HepG2 (cell line): Measurements from ENCODE around the gene HCFC1R1. TPM values are rescaled to one million over a fixed set of nuclear protein-coding genes. Genes with fewer than 3 reads are reported as not detected.

Experiments
- CTCF ChIP-seq: sonication (generic); formaldehyde crosslinking; IDR thresholded peaks from 2 replicates; pipeline ENCODE4 v1.5.0; 2020; ENCODE audit warnings: mild to moderate bottlenecking, missing genetic modification reagents, moderate library complexity
- DBP ChIP-seq: sonication (generic); formaldehyde crosslinking; IDR thresholded peaks from 2 replicates; pipeline ENCODE4 v1.4.0; 2020; ENCODE audit warnings: missing genetic modification reagents; ENCODE audit errors: not compliant biosample characterization
- MTA1 ChIP-seq: sonication (generic); formaldehyde crosslinking; IDR thresholded peaks from 2 replicates; pipeline ENCODE4 v1.4.0; 2020; ENCODE audit warnings: missing genetic modification reagents, mild to moderate bottlenecking, borderline replicate concordance
- MXD4 ChIP-seq: IDR thresholded peaks from 2 replicates; pipeline ENCODE4 v1.6.1; 2016; ENCODE audit warnings: mild to moderate bottlenecking, missing biosample characterization, missing genetic modification reagents
- MZF1 ChIP-seq: sonication (generic); formaldehyde crosslinking; IDR thresholded peaks from 2 replicates; pipeline ENCODE4 v1.8.1; 2023; ENCODE audit warnings: mild to moderate bottlenecking, missing genetic modification reagents, borderline replicate concordance
- PLRG1 ChIP-seq: fragments of 450-650 bp; conservative IDR thresholded peaks from 2 replicates; pipeline ENCODE4 v1.6.1; 2016
- PLSCR1 ChIP-seq: sonication (generic); formaldehyde crosslinking; IDR thresholded peaks from 2 replicates; pipeline ENCODE4 v1.5.0; 2020; ENCODE audit warnings: missing genetic modification reagents, mild to moderate bottlenecking, borderline replicate concordance
- RELA ChIP-seq: sonication (generic); formaldehyde crosslinking; IDR thresholded peaks from 2 replicates; pipeline ENCODE4 v1.4.0; 2020; ENCODE audit warnings: missing genetic modification reagents
- SKI ChIP-seq: fragments of 450-650 bp; IDR thresholded peaks from one replicate; pipeline ENCODE4 v1.6.1; 2018; ENCODE audit warnings: mild to moderate bottlenecking; ENCODE audit not compliant: partially characterized antibody
- SOX5 ChIP-seq: IDR thresholded peaks from 2 replicates; pipeline ENCODE4 v1.6.1; 2016; ENCODE audit warnings: borderline replicate concordance
- TBX2 ChIP-seq: sonication (generic); formaldehyde crosslinking; IDR thresholded peaks from 2 replicates; pipeline ENCODE4 v1.5.0; 2020; ENCODE audit warnings: missing genetic modification reagents, mild to moderate bottlenecking, borderline replicate concordance
- TEAD3 ChIP-seq: optimal IDR thresholded peaks from 2 replicates; pipeline ENCODE3; 2016; ENCODE audit warnings: borderline replicate concordance
- THRA ChIP-seq: sonication (generic); formaldehyde crosslinking; IDR thresholded peaks from 2 replicates; pipeline ENCODE4 v1.4.0; 2020; ENCODE audit warnings: missing genetic modification reagents, borderline replicate concordance
- ZNF251 ChIP-seq: sonication (generic); formaldehyde crosslinking; IDR thresholded peaks from 2 replicates; pipeline ENCODE4 v1.9.0; 2021; ENCODE audit warnings: mild to moderate bottlenecking, missing genetic modification reagents
- ZNF431 ChIP-seq: sonication (generic); formaldehyde crosslinking; IDR thresholded peaks from 2 replicates; pipeline ENCODE4 v1.9.0; 2022; ENCODE audit warnings: missing genetic modification reagents, low read depth, mild to moderate bottlenecking, borderline replicate concordance
- ZNF484 ChIP-seq: sonication (generic); formaldehyde crosslinking; IDR thresholded peaks from 2 replicates; pipeline ENCODE4 v1.5.1; 2020; ENCODE audit warnings: mild to moderate bottlenecking, low read depth, missing genetic modification reagents, borderline replicate concordance
- polyA plus RNA-seq, 8 experiments: library from polyadenylated mRNA; depleted of rRNA in 3 of 8; stranded (reverse) in 7 of 8; unstranded in 1 of 8; fragments of >200 nt; fragmentation: Illumina TruSeq in 4 of 8; extraction: Trizol in 4 of 8; gene quantifications; 2 replicates each; pipeline versions ENCODE4 v1.2.1 to v1.2.3, GENCODE V29; 2011 to 2016; ENCODE audit warnings: low read depth in 4 of 8, missing spikeins in 1 of 8, mixed read lengths in 1 of 8; ENCODE audit not compliant: insufficient read depth in 1 of 8
- total RNA-seq, 5 experiments: library from RNA; depleted of rRNA; stranded (reverse); fragments of >200 nt; fragmentation: Illumina TruSeq; extraction: Trizol; gene quantifications; 2 replicates each; pipeline ENCODE4 v1.2.3, GENCODE V29; 2016; ENCODE audit warnings: low read depth in 1 of 5
- TF ChIP-seq, protein P1 (sequence below): sonication (generic); formaldehyde crosslinking; IDR thresholded peaks from 2 replicates; pipeline ENCODE4 v1.5.0; 2020; ENCODE audit warnings: mild to moderate bottlenecking, missing genetic modification reagents

The HCFC1R1 gene
- total and polyA plus RNA-seq, 2 of the 13 experiments (the other 11 are each of a cell fraction or from before 2014, with no cell fraction given) = 13.8 to 16.1 TPM

- peak; percentile 53; the same call in 1 of the 2 replicates for TF ChIP-seq TBX2 (CRISPR knock-in tag)
- no peak for TF ChIP-seq PLRG1
- TF ChIP-seq MXD4 = peak; percentile 67; the same call in 1 of the 2 replicates
- TF ChIP-seq SKI = peak; percentile 30
- 0 out of 2 replicates have a peak, but pooled peaks have one; percentile 79 for TF ChIP-seq ZNF431 (CRISPR knock-in tag)
- TF ChIP-seq MTA1 = peak; percentile 80
- no peak for TF ChIP-seq DBP (CRISPR knock-in tag)
- TF ChIP-seq ZNF251 = no peak
- TF ChIP-seq, protein P1, sequence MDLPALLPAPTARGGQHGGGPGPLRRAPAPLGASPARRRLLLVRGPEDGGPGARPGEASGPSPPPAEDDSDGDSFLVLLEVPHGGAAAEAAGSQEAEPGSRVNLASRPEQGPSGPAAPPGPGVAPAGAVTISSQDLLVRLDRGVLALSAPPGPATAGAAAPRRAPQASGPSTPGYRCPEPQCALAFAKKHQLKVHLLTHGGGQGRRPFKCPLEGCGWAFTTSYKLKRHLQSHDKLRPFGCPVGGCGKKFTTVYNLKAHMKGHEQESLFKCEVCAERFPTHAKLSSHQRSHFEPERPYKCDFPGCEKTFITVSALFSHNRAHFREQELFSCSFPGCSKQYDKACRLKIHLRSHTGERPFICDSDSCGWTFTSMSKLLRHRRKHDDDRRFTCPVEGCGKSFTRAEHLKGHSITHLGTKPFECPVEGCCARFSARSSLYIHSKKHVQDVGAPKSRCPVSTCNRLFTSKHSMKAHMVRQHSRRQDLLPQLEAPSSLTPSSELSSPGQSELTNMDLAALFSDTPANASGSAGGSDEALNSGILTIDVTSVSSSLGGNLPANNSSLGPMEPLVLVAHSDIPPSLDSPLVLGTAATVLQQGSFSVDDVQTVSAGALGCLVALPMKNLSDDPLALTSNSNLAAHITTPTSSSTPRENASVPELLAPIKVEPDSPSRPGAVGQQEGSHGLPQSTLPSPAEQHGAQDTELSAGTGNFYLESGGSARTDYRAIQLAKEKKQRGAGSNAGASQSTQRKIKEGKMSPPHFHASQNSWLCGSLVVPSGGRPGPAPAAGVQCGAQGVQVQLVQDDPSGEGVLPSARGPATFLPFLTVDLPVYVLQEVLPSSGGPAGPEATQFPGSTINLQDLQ = 0 out of 2 replicates have a peak, but pooled peaks have one; percentile 21
- TF ChIP-seq TEAD3 (CRISPR knock-in tag) = peak; percentile 40
- peak; percentile 74; the same call in 1 of the 2 replicates for TF ChIP-seq RELA (CRISPR knock-in tag)
- TF ChIP-seq MZF1 = peak; percentile 21; the same call in 1 of the 2 replicates
- TF ChIP-seq CTCF (CRISPR knock-in tag) = peak; percentile 88
- TF ChIP-seq SOX5 (CRISPR knock-in tag) = peak; percentile 34; the same call in 1 of the 2 replicates
- TF ChIP-seq PLSCR1 (CRISPR knock-in tag) = no peak
- no peak for TF ChIP-seq ZNF484 (CRISPR knock-in tag)
- peak; percentile 87 for TF ChIP-seq THRA
Measured at GRCh38 chr16:3059041-3059722, 35.4 kb upstream of the HCFC1R1 start (continued).
